Fibroblast of mammary gland (primary cell): ENCODE results near the gene PKD1L1.

Source experiments
- DNase-seq: peaks from one replicate; pipeline ENCODE4 v3.0.0-alpha.2; 2010; ENCODE audit warnings: low read depth
- H3K4me3 ChIP-seq: 2 replicates; pipeline ENCODE4 v1.5.1; 2011; ENCODE audit warnings: low read depth, mild to moderate bottlenecking, low read length, moderate library complexity; ENCODE audit not compliant: control insufficient read depth
- CTCF ChIP-seq: conservative IDR thresholded peaks from 2 replicates; pipeline ENCODE4 v1.5.1; 2011; ENCODE audit warnings: low read depth, low read length, inconsistent platforms; ENCODE audit not compliant: control insufficient read depth, insufficient read depth

PKD1L1 gene

GRCh38 chr7:47807756-47808155 is 140.5 kb downstream of the PKD1L1 start:
- no peak for TF ChIP-seq CTCF
- no peak overlapping the region for H3K4me3 ChIP-seq
- no peak for DNase-seq

GRCh38 chr7:47807126-47807525 is 141.1 kb downstream of the PKD1L1 start:
- no peak for DNase-seq
- no peak overlapping the region for H3K4me3 ChIP-seq
- no peak for TF ChIP-seq CTCF

- H3K4me3 ChIP-seq, result no peak overlapping the region
- DNase-seq, result no peak
- no peak for TF ChIP-seq CTCF
Observed at GRCh38 chr7:47806701-47807103, 141.6 kb downstream of the PKD1L1 start.

- peak; percentile 24 for DNase-seq
- TF ChIP-seq CTCF, result no peak
- no peak overlapping the region for H3K4me3 ChIP-seq
Observed at GRCh38 chr7:47804767-47805545, 143.3 kb downstream of the PKD1L1 start.

- TF ChIP-seq CTCF, result no peak
- no peak for DNase-seq
Observed at GRCh38 chr7:47803846-47804245, 144.4 kb downstream of the PKD1L1 start.

GRCh38 chr7:47803025-47803424 is 145.2 kb downstream of the PKD1L1 start:
- no peak for DNase-seq
- no peak overlapping the region for H3K4me3 ChIP-seq
- no peak for TF ChIP-seq CTCF

More at GRCh38 chr7:47803846-47804245, 144.4 kb downstream of the PKD1L1 start:
- no peak overlapping the region for H3K4me3 ChIP-seq

GRCh38 chr7:47801423-47801822 is 146.8 kb downstream of the PKD1L1 start:
- no peak overlapping the region for H3K4me3 ChIP-seq
- no peak for TF ChIP-seq CTCF
- no peak for DNase-seq
